ENCODE measurements around the gene ACACA.
"Not testable (repeated sequence)": the region's sequence is repeated elsewhere in the genome, so short reads cannot be mapped to it uniquely, and the experiment has no call there.

The ACACA gene

DNA sequence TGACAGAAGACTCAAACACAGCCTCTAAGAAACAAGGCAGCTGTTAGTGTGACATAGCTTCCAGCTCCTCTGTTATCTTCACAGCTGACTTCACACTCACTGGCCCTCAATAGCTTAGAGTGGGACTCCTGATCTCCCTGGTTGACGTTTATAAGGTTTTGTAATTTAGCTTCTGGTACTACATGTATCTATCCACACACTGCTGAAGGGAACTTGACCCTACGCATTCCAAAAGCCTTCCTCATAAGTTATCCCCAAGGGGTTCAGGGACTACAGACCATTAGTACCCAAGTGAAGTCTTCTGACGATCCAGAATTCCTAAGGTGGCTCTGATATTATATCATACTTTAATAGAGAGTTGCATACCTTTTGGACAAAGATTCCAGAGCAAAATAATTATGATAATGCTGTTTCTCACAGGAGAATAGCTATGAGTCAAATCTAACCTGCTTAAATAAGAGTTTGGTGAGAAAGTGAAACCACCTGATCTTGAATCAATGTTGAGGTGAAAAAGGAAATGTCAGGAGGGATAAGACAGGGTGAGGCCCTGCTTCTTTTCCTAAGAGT lies 14.5 kb downstream of the ACACA start:
- DNase-seq = no peak

- DNase-seq = no peak
These were observed 15.5 kb downstream of the ACACA start for GRCh38 chr17:37391146-37391545.

GRCh38 chr17:37389160-37389559 lies 17.5 kb downstream of the ACACA start:
- DNase-seq = no peak

- no peak for DNase-seq
These were observed 18.4 kb downstream of the ACACA start for GRCh38 chr17:37388266-37388665.

GRCh38 chr17:37386462-37386861 lies 20.2 kb downstream of the ACACA start:
- no peak for DNase-seq

DNA sequence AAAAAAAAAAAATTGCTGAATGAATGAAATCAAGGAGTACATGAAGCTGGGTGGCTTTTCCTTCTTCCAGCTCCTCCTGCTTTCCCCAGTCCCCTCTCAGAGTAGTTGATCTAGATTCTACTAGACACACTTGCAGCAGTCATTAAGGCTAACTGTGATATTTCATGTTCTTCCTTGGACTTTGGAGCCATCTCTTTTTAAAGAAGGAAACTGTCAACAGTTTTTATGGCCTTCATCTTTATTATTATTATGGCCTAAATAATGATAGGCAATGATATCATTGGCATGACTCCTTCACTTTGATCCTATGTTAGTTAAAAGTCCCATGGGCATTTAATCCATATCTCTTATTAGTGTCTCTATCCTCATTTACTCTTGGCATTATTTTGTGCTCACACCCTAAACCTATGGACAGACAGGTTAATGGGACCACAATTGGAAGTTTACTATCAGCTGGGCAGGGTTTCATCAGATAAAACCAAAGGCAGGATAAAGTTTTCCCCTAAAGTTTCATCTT lies 21.1 kb downstream of the ACACA start:
- no peak for DNase-seq

DNA sequence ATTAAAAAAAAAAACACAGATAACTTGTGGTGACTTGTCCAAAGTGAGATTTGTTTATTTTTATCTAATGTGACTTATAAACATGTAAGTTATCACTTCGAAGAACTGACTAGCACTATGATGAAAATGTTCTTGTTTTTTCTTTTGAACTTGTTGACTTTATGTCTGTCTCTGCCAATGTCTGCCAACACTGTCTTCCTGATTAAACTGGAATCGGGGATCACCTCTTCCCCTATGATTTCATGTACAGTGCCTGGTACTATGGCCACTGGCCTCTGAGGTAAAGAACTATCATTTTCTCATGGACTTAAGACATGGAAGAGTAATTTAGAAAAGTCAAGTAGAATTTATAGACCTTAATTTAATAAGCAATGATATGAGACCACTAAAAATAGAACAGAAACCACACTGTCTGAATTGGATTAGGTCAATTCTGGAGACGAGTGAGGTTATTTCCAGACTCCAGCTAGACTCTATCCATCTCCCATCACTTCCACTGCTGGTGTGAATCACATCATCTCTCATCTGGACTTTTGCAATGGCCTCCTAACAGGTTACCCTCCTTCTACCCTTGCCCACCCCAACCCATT lies 22.0 kb downstream of the ACACA start:
- DNase-seq = no peak

DNA sequence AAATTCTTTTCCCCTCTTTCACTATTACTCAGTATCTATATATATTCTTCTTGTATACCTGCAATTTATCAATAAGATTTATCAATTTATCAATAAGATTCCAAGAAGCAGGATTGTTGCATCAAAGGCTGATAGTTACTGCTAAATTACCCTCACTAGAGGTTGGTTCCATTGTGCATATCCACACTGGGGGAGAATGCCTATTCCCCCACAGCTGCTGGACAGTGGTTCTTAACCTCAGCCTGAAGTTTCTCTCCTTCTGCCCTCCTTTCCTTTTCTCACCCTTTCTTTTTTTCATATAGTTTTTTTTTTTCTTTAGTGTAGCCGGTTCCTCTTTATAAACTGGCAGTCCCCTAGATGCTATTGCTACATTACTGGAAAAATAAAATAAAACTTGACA lies 24.6 kb downstream of the ACACA start:
- no peak for DNase-seq

DNA sequence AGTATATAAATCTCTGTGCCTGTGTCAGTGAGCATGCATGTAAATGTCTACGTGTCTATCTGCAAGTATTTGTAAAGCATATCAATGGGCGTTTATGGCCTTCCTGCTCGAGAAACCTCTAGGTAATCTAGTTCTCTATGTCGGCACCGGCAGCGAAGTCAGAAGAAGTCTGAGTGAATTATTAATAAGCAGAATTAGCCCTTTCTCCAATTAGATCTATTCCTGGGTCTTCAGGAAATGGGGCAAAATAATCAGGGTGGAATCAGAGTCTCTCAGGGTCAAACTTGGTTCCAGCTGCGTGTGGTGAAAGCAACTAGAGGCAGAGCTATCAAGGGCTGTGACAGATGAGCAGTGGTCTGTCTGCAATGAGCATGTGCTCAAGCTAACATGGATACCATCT lies 30.9 kb downstream of the ACACA start, which contains the start of gene C17orf78:
Gene C17orf78, plus strand, starts transcription at position 280 of the 400 bp plus-strand sequence. Its CDS starts 108 bp downstream, at position 388.
- DNase-seq = no peak

GRCh38 chr17:37373530-37374159 lies 33.0 kb downstream of the ACACA start:
- DNase-seq = peak; percentile 71

DNA sequence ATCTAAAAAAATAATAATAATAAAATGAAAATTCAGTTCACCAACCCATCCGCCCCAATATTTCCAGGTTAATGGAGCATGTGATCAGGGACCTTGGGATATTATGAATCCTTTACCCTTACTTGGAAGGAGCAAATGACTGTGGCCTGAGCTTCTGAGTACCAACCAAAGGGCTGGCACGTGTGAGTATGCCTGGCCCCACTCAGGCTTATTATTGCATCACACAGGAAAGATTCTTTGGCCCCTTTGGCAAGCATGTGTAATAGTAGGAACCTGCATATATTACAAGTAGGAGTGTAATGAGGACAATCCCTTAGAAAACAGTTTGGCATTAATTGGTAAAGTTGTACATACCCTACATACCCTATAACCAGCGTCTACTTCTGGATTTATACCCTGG lies 38.1 kb downstream of the ACACA start:
- DNase-seq = no peak

DNA sequence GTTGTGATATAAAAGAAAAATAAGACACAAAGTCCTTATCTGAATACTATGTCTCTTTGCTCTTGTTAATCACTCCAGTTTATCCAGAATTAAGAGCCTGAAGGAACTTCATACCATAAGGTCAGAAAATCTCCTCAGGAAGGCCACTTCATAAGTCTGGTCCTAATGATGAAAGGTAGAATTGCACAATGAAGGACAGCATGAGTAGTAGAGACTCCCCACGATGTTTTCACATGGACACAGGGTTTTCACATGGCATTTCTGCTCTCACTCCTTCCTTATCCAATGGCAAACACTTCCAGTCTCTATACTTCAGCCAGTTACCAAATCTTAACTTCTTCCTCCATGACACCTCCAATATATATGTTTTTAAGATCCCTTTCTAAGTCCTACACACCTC lies 41.0 kb downstream of the ACACA start:
- no peak for DNase-seq

DNA sequence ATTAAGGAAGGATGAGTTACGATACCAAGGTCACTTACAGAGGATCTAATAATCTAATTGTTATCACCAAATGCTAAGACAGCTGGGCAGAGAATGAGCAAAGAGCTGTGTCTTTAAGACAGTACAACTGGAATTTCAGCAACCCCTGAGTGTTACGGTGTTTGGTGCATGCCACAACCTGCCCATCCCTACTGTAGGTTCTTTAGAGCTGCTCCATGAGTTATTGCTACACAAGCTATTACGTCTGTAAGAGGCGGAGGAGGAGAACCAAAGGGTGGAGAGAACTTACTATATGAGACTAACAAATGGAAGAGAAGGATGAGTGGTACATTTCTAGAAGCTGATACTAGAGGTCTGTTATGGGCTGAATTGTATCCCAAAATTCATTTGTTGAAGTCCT lies 45.1 kb downstream of the ACACA start:
- DNase-seq = no peak

DNA sequence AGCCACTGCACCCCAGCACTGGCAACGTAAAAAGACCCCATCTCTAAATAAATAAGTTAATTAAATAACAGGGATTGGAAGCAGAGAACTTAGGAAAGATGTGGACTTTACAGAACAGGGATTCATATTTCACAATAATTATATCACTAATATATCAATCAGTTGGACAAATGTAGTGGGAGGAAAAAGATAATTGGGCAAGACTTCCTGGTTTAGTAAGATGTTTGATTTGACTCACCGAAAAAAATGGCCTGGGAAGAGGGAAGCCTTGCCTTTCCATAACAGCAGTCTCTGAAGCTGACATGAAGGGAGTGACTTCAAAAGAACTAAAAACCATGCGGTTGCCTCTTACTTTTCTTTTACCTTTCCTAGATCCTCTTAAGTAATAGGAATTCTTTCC lies 46.0 kb downstream of the ACACA start:
- DNase-seq = no peak

DNA sequence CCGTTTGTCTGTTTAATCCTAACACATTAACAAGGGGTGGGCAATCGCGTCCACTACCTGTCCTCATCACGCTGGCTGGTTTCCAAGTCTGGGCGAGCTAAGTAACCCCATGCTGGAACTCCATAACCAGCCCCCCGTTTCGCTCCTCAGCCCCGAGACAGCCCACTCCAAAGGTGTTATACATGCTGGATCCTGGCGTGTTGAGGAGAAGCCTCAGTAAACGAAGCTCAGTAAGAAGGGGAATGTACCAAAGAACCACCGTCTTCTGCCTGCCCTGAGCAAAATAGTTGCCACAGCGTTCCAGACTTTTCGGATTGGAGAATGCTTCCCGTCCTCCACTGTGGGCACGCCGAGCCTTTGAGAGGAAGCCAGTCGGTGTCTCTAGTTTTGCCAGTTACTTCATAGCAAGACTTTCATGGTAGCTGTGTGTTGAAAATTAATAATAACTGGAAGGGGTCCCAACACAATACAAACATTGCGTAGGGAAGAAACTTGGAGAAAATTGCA lies 46.9 kb downstream of the ACACA start:
- no peak for DNase-seq

GRCh38 chr17:37358830-37359681 lies 47.6 kb downstream of the ACACA start:
- peak; percentile 93 for DNase-seq

DNA sequence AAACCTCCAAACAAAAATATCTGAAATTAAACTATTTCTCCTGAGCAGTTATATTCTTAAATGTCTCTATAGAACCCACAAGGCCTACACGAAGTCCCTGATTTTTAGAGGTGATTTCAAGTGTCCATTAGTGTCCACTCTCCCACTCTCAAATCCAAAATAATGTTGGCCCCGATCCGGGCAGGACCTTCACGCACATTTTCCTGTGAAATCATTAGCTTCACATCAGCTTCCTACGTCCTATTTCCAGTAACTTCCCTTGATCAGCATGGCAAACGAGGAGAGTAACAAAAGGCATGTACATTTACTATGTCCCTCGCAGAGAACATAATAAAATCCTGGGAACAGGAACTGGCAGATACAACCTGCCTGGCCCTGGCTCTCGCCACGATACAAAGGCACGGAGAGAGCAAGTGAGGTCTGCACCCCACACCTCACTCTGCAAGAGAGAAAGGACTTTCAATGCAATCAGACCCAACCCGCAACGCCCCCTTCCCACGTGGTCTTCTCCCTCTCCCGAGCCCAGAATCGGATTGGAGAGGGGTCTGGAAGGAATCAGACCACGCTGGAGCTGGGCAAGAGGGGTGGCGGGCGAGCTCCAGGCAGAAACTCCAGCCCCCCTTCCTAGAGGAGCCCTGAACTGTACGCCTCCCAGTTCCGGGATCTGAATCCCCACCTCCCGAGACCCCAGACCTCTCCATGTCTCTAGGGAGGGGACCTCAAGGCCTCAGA lies 48.4 kb downstream of the ACACA start:
- DNase-seq = peak; percentile 50

- not testable (repeated sequence) for DNase-seq
These were observed 49.7 kb downstream of the ACACA start for GRCh38 chr17:37356796-37357569.

DNA sequence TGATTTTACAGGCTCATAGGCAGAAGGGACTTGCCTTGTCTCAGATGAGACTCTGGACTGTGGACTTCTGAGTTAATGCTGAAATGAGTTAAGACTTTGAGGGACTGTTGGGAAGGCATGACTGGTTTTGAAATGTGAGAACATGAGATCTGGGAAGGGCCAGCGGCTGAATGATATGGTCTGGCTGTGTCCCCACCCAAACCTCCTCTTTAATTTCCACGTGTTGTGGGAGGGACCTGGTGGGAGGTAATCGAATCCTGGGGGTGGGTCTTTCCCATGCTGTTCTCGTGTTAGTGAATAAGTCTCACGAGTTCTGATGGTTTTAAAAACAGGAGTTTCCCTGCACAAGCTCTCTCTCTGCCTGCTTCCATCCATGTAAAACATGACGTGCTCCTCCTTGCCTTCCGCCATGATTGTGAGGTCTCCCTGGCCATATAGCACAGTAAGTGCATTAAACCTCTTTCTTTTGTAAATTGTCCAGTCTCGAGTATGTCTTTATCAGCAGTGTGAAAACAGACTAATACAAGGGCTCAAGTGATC lies 59.7 kb downstream of the ACACA start:
- DNase-seq = not testable (repeated sequence)

DNA sequence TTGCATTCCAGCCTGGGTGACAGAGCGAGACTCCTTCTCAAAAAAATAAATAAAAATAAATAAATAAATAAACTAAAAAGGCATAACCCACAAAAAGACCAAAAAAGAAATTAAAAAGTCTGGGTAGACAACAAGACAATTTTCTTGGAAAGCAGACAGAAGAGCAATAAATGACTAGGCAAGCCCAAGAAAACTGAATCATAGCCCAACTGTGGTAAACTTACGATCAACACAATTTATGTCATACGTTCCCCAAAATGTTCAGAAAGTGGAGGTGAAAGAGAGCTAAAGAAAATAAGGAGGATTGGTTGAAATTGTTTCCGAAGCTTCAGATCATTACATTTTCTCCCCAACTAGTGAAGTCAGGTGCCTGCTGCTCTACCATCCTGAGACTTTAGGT lies 62.1 kb downstream of the ACACA start:
- DNase-seq = no peak

DNA sequence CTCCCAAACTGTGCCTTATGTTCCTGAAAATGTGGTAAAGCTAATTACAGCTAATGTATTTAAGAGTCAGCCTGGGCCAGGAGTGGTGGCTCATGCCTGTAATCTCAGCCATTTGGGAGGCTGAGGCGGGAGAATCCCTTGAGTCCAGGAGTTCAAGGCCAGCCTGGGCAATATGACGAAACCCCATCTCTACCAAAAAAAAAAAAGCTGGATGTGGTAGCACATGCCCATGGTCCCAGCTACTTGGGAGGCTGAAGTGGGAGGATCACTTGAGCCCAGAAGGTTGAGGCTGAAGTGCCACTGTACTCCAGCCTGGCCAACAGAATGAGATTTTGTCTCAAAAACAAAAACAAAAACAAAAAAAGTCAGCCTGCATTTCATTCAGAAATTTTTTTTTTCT lies 64.0 kb downstream of the ACACA start:
- DNase-seq = no peak
